NCI-H226 (cell line): ENCODE results near the gene ANGPT4.
"Not testable (repeated sequence)": the region's sequence is repeated elsewhere in the genome, so short reads cannot be mapped to it uniquely, and the experiment has no call there.

Experiments
- DNase-seq: peaks from one replicate; pipeline ENCODE4 v3.0.0-alpha.2; 2015

Gene ANGPT4

GRCh38 chr20:841568-842546, 74.3 kb downstream of the ANGPT4 start:
- DNase-seq: no peak

GRCh38 chr20:840858-841567, 75.1 kb downstream of the ANGPT4 start:
- no peak for DNase-seq

GRCh38 chr20:840503-840857, 75.7 kb downstream of the ANGPT4 start:
- no peak for DNase-seq

DNA sequence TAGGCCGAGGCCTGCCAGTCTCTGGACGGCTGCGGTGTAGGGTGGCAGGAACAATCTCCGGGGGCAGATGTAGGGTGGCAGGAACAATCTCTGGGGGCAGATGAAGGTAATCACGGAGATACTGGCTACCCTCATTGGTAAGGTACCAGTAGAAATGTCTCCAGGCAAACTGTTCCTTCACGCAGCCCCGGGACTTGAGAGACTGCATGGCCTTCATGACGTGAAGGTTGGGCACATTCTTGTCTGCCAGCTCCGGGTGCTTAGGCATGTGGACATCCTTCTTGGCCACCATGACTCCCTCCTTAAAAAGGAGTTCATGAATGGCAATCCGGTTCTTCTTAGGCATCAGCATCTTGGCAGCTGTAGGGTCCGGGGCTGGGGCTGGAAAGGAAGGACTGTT, 76.5 kb downstream of the ANGPT4 start:
- no peak for DNase-seq

DNA sequence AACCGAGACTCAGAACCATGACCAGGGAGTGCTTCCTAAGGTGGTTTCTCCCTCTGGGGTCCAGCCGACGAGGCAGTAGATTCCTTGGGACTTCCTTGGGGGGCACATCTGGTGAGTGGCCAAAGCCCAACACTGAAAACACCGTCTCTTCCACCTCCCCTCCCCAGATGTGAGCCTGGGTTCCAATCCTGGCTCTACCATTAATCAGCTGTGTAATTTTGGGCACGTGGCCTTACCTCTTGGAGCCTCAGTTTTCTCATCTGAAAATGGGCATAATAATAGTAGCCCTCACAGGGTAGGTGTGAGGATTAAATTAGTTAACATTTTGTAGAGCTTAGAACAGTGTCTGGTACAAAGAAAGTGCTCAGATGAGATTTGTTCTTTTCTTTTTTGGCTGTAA, 77.1 kb downstream of the ANGPT4 start:
- no peak for DNase-seq

- no peak for DNase-seq
These were observed 79.9 kb downstream of the ANGPT4 start for GRCh38 chr20:836190-836589.

GRCh38 chr20:835608-836045, 80.5 kb downstream of the ANGPT4 start:
- DNase-seq: no peak

- DNase-seq: no peak
These were observed 81.9 kb downstream of the ANGPT4 start for GRCh38 chr20:834151-834746.

DNA sequence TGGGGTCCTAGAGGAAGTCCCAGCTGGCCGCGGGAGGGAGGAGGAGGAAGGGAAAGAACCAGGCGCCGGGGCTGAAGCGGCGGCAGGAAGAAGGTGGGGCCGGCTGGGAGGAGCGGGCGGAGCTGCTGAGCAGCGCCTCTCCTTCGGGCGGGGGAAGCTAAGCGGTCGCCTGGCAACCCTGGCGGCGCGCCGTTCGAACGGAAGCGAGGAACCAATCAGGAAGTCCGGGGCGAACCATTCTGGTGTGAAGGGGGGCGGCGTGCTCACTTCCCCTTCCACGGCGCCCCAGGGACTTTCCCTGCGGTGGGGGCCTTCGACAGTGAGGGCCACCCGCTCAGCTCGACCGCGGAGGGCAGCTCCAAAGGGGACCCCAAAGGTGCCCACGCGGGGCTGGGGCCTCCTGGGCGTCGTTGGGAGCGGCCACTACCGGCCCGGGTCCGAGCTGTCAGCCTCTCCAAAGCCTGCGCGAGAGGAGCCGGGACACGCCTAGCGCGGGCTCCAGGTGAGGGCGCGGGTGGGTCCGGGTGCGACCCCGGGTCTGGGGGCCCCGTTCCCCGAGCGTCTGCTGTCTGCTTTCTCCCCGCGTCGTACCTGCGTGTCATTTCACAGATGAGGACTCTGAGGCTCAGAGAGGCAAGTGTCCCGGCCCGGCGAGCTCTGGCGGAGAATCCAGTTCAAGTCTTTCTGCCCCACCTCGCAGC, 82.5 kb downstream of the ANGPT4 start, which contains the start of gene FAM110A:
Gene FAM110A, plus strand, starts transcription at position 266 of the 701 bp plus-strand sequence. CDS start 11,090 bp downstream, outside the sequence.
- peak; percentile 80 for DNase-seq

DNA sequence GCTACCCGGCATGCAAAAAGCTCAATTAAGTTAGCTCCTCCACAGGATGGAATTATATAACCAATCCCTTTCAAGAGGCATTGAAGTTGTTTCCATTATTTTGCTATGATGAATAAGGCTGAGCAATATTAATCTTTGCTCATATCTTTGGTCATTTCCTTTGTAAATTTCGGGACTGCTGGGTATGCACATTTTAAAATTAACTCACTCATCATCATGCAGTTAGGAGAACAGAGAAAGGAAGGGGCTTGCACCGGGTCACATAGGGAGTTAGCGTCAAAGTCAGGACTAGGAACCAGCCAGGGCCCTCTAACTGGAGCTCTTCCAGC, 83.0 kb downstream of the ANGPT4 start:
- peak; percentile 24 for DNase-seq

DNA sequence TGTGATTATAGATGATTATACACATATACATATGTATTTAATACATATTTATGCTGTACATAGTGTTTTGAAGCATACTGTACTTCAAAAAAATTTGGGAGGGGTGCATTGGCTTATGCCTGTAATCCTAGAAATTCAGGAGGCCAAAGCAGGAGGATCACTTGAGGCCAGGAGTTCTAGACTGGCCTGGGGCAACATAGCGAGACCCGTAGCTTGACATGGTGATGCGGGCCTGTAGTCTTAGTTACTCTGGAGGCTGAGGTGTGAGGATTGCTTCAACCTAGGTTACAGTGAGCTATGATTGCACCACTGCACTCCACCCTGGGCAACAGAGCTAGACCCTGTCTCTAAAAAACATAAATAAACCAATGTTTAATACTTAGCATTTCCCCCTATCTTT, 84.2 kb downstream of the ANGPT4 start:
- DNase-seq: no peak

DNA sequence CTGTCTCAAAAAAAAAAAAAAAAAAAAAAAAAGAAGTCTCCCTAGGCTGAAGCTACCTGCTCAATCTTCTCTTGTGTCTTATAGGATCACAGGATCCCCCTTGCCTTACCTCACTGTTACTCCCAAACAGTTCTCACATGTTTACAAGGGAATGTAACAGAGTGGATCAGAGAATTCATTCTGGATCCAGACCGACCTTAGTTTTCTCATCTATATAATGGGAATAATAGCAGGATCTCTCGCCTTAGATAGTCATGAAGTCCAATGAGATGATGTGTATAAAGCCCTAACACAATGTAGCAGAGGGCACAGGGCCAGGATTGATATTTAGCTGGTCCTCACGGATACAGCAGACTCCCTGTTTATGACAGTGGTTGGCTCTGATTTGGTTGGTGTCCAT, 84.9 kb downstream of the ANGPT4 start:
- no peak for DNase-seq

- DNase-seq: no peak
These were observed 86.1 kb downstream of the ANGPT4 start for GRCh38 chr20:830011-830521.

GRCh38 chr20:829551-829950, 86.6 kb downstream of the ANGPT4 start:
- no peak for DNase-seq

DNA sequence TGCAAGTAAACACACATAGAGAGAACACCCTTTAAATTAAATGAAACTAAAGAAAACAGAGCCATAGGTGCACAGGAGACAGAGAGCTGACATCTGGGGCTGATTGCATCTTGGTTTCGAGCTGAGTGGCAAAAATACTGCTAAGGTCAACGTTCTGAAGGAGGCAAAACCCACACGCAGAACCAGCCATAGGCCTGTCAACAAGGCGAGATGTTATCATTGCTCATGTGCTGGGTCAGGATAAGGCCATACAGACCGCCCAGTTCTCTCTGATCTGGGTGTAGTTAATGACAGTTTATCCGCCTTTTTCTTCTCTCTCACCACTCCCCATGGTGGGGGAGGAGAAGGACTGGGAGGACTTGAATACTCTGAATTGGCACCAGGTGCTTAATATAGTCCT, 87.1 kb downstream of the ANGPT4 start:
- no peak for DNase-seq

GRCh38 chr20:827981-828380, 88.2 kb downstream of the ANGPT4 start:
- not testable (repeated sequence) for DNase-seq

GRCh38 chr20:826695-827323, 89.3 kb downstream of the ANGPT4 start:
- no peak for DNase-seq

DNA sequence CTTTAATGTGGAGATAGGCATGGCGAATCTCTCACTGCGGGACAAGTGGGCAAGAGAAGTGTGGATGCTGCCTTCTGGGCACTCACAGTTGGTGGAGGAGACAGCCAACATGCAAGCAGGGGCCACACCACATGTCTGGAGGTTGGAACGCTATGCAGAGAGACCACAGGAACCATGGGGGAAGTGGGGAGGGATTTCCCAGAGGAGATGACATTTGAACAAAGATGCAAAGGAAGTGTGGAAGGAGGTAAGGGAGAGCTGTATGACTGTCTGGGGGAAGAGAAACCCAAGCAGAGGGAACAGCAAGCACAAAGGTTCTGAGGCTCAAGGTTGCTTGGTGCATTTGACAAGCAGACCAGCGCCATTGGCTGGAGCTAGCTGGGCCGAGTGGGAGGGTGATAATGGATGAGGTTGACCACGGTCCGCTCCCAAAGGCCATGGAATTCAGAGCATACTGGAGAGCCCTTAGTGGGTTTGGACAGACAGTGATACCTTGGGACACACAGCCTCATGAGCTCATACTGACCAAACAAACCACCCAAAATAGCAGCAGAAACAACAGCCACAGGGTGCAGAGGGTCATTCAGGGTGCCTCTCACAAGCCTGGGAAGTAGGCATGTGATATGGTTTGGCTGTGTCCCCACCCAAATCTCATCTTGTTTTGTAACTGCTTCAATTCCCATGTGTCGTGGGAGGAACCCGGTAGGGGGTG, 90.3 kb downstream of the ANGPT4 start:
- DNase-seq: no peak

DNA sequence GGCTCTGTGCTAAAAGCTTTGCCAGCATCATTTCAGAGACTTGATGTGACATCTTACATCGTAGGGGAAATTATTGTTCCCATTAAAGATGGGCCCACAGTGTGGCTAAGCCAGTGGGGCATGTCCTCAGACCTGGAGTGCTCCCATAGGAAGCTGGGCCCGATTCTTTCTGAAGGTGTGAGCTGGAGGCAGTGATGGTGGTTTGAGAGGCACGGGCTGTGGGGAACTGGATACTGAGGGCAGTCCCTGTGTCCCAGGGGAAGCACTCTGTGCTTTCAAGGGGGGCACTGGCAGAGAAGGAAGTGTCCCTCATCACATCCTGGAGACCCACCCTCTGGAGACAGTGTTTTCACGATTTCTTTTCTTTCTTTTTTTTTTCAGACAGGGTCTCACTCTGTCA, 91.2 kb downstream of the ANGPT4 start:
- DNase-seq: no peak

GRCh38 chr20:824490-824889, 91.6 kb downstream of the ANGPT4 start:
- no peak for DNase-seq

DNA sequence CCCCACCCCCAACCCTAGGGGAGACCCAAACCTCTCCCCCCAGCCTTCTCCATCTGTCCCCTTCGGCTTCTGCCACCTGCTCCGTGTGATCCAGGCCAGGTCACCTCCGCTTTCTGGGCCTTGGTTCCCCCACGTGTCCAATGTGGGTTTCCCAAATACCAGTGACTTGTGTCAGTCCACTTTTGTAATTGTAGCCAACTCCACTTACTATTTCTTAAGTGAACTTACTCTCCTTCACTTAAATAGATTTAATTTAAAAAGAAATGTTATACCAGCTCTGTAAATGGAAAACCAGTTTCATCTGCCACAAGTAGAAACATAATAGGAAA, 92.6 kb downstream of the ANGPT4 start:
- no peak for DNase-seq
